Neural cell (in vitro differentiated cells): ENCODE measurements around the gene KCNIP4.

Source experiments
- CTCF ChIP-seq: fragments of 450-650 bp; IDR thresholded peaks from 2 replicates; pipeline ENCODE4 v1.5.1; 2014; ENCODE audit warnings: antibody characterized with exemption, mild to moderate bottlenecking, moderate library complexity; ENCODE audit not compliant: poor library complexity, severe bottlenecking
- EP300 ChIP-seq: fragments of 450-650 bp; conservative IDR thresholded peaks from 2 replicates; pipeline ENCODE4 v1.6.1; 2014; ENCODE audit warnings: antibody characterized with exemption, mild to moderate bottlenecking, moderate library complexity; ENCODE audit not compliant: poor library complexity, severe bottlenecking
- EZH2 ChIP-seq: fragments of 200-600, 300-800 bp; shearing (Covaris generic), sonication (generic); IDR thresholded peaks from 2 replicates; pipeline ENCODE4 v1.6.1; 2014; ENCODE audit warnings: antibody characterized with exemption, low read length, borderline replicate concordance, mild to moderate bottlenecking; ENCODE audit not compliant: insufficient read depth, poor library complexity, severe bottlenecking
- POLR2AphosphoS5 ChIP-seq: IDR thresholded peaks from 2 replicates; pipeline ENCODE4 v1.6.1; 2012
- REST ChIP-seq: IDR thresholded peaks from 2 replicates; pipeline ENCODE4 v1.6.1; 2012; ENCODE audit warnings: borderline replicate concordance
- TAF1 ChIP-seq: IDR thresholded peaks from 2 replicates; pipeline ENCODE4 v1.6.1; 2012; ENCODE audit warnings: low read depth

- no peak for TF ChIP-seq CTCF
- no peak for TF ChIP-seq POLR2AphosphoS5
- no peak for TF ChIP-seq REST
- no peak for TF ChIP-seq EZH2
- TF ChIP-seq TAF1 = no peak
- no peak for TF ChIP-seq EP300
Measured at GRCh38 chr4:21664355-21664754, 284.2 kb downstream of the KCNIP4 start.
